Skin of body (tissue), 2 donors: ENCODE data around the gene COPG2. TPM values are rescaled to one million over a fixed set of nuclear protein-coding genes. Genes with fewer than 3 reads are reported as not detected.
"Not testable (repeated sequence)": the region's sequence is repeated elsewhere in the genome, so short reads cannot be mapped to it uniquely, and the experiment has no call there.

Experiments used
- DNase-seq: peaks from one replicate; lab custom pipeline; 2025; lab: John Stamatoyannopoulos, UW
- total RNA-seq: library from RNA; depleted of rRNA; stranded (reverse); fragments of >200 nt; gene quantifications from one replicate; pipeline ENCODE4 v1.2.3, GENCODE V29; 2014

COPG2 gene
- total RNA-seq, 1 donor from 2014 or later = 31.8 TPM

DNA sequence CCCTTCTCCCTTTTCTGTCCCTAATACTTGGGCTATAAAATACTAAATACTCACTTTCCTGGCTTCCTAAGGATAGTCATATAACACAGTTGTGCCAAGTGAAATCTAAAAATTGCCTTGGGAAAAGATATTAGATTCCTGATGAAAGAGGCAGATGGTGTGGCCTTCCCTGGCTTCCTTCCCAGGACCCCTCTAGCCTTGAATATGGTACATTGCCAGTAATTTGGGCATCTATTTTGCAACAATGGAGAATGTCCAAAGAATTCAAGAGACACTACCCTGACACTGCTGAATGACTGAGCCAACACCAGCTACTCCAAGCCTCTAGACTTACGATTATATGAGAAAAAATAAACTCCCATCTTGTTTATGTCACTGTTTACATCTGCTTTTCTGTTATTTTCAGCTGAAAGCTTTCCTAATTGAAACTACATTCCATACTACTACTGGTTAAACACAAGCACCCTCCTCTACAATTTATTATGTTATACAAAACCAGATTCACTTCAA is 17.9 kb downstream of the COPG2 start:
- no peak for DNase-seq

- no peak for DNase-seq
These were observed 19.4 kb downstream of the COPG2 start for GRCh38 chr7:130649004-130649790.

DNA sequence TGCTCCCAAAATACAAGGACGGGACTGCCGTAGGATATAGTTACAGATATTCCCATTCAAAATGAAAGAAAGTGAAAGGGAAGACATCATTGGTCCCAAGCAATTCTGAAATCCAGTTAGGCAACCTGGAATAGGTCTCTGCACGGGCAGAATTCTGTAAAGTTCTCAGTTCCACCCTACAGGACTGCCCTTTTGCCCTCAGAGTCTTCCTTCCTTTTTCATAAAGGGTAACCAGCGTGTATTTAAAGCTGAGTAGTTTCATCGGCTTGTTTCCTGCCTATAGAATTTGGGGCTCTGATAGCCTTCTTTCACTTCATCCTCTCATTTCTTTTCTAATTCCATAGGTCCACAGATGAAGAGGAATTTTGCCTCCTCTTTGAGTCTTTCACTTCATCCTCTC is 20.0 kb downstream of the COPG2 start:
- DNase-seq = no peak

GRCh38 chr7:130642383-130642782 is 26.2 kb downstream of the COPG2 start:
- no peak for DNase-seq

DNA sequence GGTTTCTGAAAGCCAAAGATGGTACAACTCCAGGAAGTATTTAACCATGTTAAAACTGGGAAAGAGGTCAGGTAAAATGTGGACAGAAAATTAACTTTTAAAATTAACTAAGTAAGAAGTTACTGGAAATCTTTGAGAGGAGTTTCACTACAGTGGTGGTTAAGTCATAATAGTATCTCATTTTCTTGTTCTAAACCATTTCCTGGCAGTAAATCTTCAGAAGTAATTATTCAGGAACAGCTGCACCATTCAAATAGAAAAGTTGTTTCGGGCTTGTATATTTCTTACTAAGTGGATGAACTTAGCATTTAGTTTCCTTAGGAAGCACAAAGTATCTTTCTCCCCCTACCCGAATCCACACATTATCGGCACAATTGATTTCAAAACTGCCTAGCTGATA is 27.1 kb downstream of the COPG2 start:
- DNase-seq = no peak

DNA sequence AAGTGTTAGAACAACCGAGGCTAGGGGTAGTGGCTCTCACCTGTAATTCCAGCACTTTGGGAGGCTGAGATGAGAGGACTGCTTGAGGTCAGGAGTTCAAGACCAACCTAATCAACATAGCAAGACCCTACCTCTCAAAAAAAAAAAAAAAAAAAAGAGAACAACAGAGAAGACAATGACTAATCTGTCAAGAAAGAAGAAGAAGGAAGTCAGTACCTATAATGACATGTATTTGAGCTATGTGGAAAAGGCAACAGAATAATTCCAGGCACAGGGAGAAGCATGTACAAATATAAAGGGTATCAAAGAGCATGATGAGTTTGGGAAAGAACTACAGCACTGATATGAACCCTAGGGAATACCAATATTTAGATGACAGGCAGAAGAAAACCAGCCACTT is 27.5 kb downstream of the COPG2 start:
- no peak for DNase-seq

DNA sequence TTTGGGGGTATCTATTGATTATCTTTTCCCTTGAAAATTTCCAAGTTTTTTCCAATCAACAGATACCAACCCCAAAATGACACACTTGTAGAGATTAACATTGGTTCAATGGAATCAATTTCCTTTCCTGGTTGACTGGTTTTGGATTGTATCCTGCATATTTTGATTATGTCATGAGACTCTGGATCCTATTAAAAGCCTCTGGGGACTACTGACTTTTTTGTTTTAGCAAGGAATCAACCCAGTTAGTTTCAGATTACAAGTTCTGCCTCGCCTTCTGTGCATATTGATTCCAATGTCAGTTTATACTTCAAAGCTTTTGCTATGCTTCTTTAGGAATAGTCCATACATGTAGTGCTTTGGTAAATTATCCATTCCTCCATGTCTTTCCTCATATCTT is 29.2 kb downstream of the COPG2 start:
- no peak for DNase-seq

- DNase-seq = no peak
These were observed 36.4 kb downstream of the COPG2 start for GRCh38 chr7:130632111-130632510.

DNA sequence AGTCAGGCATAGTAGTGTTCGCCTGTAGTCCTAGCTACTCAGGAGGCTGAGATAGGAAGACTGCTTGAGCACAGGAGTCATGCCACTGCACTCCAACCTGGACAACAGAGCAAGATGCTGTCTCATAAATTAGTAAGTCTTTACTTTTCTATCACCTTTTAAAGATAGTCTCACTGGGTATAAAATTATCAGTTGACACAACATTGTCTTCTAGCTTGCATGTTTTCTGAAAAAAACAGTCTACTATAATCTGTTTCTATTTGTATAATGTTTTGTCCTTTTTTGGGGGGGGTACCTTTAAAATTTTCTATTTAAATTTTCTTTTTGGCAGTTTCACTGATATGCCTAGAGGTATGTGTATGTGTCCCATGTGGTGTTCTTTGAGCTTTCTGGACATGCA is 39.6 kb downstream of the COPG2 start:
- no peak for DNase-seq

DNA sequence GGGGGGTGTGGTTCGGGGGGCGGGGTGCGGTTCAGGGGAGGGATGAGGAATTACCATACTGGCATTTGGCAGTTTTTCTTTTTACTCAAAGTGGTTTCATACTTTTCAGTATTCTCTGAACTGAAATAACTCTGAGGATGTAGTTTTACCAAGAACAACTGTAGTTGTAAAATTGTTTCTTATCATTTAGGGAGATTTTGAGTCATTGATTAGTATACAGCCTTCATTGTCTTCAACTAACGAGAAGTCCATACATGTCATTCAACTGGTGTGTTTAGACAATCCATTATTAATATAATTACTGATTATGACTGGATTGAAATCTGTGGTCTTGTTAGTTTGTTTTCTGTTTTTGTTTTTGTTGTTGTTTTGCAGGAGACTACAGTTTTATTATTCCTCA is 40.8 kb downstream of the COPG2 start:
- no peak for DNase-seq

DNA sequence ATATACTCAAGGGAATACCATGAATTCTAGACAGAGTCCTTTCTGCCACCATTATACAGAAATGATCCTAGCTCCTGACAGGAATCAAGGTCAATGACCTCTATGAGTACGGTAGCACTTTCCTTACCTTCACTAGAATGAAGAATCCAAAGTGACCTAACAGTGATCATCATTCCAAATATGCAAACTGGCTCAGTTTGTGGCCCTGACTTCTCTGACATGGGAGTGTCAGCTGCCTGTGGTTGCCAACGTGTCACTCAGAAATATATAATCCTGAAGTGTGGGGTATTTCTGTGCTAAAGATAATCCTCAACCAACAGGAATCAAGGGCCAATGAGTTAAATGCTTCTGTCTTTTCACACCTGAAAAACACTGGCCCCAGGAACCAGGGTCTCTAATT is 45.7 kb downstream of the COPG2 start:
- no peak for DNase-seq

DNA sequence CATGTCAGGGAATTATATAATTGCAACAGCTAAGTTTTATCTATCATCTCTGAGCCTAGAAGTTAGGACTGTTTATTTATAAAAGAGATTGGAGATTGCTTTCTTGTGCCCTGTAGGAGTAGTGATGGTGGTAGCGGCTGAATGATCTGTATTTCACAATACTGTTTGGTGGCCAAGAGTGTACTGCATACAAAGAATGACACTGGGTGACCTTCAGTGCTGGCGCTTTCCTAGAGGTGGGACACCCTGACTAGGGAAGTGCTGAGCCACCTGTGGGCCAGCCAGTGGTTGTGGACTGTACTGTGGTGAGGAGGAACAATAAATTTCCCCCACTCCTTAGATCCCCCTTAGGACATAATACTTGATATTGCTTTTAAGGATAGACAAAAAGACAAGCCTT is 53.0 kb downstream of the COPG2 start:
- DNase-seq = no peak

DNA sequence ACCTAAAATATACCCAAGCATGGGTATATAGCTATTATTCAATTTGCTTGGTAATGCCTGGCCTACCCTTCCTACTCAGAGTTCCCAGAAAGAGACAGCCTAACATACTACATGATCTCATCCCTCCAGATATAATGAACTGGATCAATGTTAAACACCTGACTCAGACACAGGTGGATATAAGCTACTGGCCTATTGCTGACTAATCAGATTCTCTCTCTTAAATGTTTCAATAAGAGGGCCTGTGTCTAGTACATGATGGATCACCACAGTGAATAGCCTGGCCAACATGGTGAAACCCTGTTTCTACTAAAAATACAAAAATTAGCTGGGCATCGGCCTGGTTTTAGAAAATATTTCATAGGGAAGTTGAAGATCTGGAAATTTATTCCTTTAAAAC is 54.1 kb downstream of the COPG2 start:
- DNase-seq = no peak

- DNase-seq = no peak
These were observed 57.3 kb downstream of the COPG2 start for GRCh38 chr7:130611218-130611617.

GRCh38 chr7:130607066-130607465 is 61.5 kb downstream of the COPG2 start:
- not testable (repeated sequence) for DNase-seq

DNA sequence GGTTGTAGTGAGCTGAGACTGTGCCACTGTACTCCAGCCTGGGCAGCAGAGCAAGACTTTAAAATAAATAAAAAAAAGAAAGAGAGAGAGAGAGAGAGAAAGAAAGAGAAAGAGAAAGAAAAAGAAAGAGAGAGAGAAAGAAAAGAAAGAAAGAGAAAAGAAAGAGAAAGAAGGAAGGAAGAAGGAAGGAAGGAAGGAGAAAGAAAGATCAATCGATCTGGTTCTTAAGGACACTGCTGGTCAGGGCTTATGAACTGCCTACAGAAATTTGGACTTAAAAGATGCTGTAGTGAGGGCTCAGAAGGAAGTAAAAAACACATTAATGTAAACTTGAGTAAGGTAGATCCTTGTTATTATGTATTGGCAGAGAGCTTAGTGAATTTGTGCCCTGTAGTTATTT is 62.4 kb downstream of the COPG2 start:
- no peak for DNase-seq

- no peak for DNase-seq
These were observed 70.5 kb downstream of the COPG2 start for GRCh38 chr7:130598056-130598455.

DNA sequence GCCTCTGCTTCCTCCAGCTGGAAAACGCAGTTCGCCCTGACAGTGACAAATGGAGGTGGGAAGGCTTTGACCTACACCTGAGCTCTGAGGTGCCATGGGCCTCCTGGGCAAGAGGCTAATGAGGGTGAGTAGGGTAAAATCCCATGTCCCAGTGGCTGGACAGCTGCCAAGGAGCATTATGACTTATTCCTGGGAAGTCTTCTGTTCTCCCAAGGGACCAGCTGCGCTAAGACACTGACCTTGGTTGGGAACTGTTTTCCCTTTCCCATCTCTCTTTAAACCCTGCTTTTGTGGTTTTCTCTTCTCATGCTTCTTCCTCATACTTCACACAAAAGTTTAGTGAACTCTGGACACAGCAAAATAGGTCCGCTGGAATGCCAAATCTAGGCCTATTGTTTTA is 72.6 kb downstream of the COPG2 start:
- no peak for DNase-seq

DNA sequence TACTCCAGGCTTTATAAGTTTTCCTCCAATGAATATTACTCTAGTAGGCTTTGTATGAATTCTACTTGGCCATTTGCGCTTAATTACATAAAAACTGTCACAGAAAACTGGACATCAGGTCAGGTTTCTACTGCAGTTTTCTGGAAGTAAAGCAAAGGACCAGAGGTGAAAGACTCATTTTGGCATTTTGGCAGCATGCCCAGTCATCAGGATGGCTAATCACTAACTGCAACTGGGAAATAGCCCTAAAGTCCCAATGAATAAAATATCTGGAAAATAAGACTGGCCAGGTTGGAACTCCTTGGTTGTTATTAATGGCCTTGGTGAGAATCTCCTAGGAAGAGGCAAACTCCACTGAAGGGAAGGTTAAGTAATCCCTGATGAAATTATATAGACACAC is 75.5 kb downstream of the COPG2 start:
- no peak for DNase-seq

DNA sequence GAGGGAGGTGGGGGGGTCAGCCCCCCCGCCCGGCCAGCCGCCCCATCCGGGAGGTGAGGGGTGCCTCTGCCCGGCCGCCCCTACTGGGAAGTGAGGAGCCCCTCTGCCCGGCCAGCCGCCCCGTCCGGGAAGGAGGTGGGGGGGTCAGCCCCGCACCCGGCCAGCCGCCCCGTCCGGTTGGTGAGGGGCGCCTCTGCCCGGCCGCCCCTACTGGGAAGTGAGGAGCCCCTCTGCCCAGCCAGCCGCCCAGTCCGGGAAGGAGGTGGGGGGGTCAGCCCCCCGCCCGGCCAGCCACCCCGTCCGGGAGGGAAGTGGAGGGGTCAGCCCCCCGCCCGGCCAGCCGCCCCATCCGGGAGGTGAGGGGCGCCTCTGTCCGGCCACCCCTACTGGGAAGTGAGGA is 77.1 kb downstream of the COPG2 start:
- DNase-seq = not testable (repeated sequence)

DNA sequence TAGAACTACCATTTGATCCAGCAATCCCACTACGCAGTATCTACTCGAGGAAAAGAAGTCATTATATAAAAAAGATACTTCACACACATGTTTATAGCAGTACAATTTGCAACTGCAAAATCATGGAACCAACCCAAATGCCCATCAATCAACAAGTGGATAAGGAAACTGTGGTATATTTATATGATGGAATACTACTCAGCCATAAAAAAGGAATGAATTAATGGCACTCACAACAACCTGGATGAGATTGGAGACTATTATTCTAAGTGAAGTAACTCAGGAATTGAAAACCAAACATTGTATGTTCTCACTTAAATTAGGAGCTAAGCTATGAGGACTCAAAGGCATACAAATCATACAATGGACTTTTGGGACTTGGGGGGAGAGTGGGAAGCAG is 82.6 kb downstream of the COPG2 start:
- DNase-seq = not testable (repeated sequence)

DNA sequence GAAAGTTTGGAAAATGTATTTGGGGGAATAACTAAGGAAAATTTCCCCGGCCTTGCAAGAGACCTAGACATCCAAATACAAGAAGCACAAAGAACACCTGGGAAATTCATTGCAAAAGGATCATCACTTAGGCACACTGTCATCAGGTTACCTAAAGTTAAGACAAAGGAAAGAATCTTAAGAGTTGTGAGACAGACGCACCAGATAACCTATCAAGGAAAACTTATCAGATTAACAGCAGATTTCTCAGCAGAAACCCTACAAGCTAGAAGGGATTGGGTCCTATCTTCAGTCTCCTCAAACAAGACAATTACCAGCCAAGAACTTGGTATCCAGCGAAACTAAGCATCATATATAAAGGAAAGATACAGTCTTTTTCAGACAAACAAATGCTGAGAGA is 93.4 kb downstream of the COPG2 start:
- DNase-seq = not testable (repeated sequence)

- DNase-seq = not testable (repeated sequence)
These were observed 98.4 kb downstream of the COPG2 start for GRCh38 chr7:130570144-130570543.

DNA sequence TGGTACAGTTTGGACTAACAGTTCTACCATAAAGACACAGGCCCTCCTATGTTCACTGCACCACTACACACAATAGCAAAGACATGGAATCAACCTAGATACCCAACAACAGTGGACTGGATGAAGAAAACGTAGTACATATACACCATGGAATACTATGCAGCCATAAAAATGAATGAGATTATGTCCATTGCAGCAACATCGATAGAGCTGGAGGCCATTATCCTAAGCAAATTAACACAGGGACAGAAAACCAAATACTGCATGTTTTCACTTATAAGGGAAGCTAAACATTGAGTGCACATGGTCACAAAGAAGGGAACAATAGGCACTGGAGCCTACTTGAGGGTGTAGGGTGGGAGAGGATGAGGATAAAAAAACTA is 101.7 kb downstream of the COPG2 start:
- no peak for DNase-seq
